ENCODE measurements around the gene CD58. TPM values are rescaled to one million over a fixed set of nuclear protein-coding genes. Genes with fewer than 3 reads are reported as not detected.

The CD58 gene
- 9.7 and 19.7 TPM in 2 replicates for total RNA-seq

DNA sequence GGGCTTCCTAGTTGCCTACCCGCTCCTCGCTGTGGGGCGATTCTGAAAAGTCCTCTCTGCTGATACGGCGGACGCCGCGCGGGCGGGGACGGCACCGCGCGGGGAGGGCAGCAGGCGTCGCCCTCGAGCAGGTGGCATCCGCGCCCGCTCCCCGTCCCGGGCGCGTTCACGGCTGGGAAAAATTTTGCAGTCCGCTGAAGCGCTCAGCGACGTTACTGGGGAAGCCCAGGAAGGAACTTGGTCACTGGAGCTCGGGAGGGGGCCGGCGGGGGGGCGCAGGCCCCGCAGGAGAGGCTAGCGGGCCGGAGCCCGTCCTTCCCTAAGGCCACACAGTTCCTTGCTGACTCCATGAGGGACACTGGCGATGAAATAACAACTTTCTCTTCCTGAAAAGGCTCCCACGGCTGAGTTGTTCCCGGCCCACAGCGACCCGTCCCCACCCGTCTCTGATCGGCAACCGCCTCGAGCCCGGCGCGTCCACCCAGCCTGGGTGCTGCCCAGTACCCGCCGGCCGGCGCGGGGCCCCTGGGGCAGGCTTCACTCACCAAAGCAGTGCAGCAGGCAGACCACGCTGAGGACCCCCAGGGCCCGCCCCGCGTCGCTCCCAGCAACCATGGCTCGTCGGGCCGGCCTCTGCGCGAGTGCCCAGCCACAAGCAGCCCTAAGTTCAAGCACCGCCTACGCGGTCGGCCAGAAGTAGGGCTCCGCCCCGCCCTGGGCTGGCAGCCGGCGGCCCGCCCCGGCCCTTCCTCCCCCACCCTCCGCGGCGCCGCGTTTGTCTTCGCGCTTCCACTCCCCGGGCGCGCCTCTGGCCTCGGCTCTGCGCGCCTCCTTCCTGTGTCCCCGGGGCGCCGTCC, at the start of gene CD58:
TSS of gene CD58 (minus strand) at position 669 of the 857 bp plus-strand sequence. CDS start at position 615, 54 bp downstream.

Other genes starting within 250 kb of the CD58 start
- 266 and 278 TPM in 2 replicates for gene ATP1A1, start 197.8 kb downstream of the CD58 start, total RNA-seq
- gene IGSF3, start 96.7 kb upstream of the CD58 start, total RNA-seq = 0.93 and 0.94 TPM in 2 replicates
- gene CD2, start 183.4 kb upstream of the CD58 start, total RNA-seq = not detected in 2 replicates

All from mammary microvascular endothelial cell (primary cell).